Spleen (tissue), 11 donors: ENCODE results near the gene STEAP3. TPM values are rescaled to one million over a fixed set of nuclear protein-coding genes. Genes with fewer than 3 reads are reported as not detected.

Experiments used
- DNase-seq: peaks from one replicate; pipeline ENCODE4 v3.0.0-alpha.2; 2020
- H3K27ac ChIP-seq, 8 donors: fragments of 200-600 bp; sonication (generic) in 7 of 8; 1 replicate in 4 of 8; 2 replicates in 4 of 8; pipeline versions ENCODE4 v1.5.0 to v1.8.0; 2016 to 2021; ENCODE audit warnings: inconsistent platforms in 4 of 8, mild to moderate bottlenecking in 4 of 8, moderate library complexity in 1 of 8
- H3K27me3 ChIP-seq, 7 donors: fragments of 200-600 bp; sonication (generic) in 6 of 7; replicated peaks in 1 of 7; 1 replicate in 4 of 7; 2 replicates in 3 of 7; pipeline versions ENCODE4 v1.5.0 to v1.8.0; 2016 to 2021; ENCODE audit warnings: inconsistent platforms in 3 of 7, mild to moderate bottlenecking in 1 of 7
- H3K36me3 ChIP-seq, 6 donors: fragments of 200-600 bp; sonication (generic) in 5 of 6; 1 replicate in 4 of 6; 2 replicates in 2 of 6; pipeline versions ENCODE4 v1.5.0 to v1.8.0; 2016 to 2021; ENCODE audit warnings: inconsistent platforms in 2 of 6
- H3K4me1 ChIP-seq, 6 donors: fragments of 200-600 bp; sonication (generic) in 5 of 6; 1 replicate in 3 of 6; 2 replicates in 3 of 6; pipeline versions ENCODE4 v1.5.0 to v1.8.0; 2016 to 2021; ENCODE audit warnings: inconsistent platforms in 3 of 6
- H3K4me3 ChIP-seq, 8 donors: fragments of 200-600 bp; sonication (generic) in 7 of 8; 1 replicate in 4 of 8; 2 replicates in 4 of 8; pipeline versions ENCODE4 v1.5.0 to v1.8.0; 2016 to 2021; ENCODE audit warnings: inconsistent platforms in 4 of 8, mild to moderate bottlenecking in 4 of 8, moderate library complexity in 2 of 8
- H3K9me3 ChIP-seq, 8 donors: fragments of 200-600 bp; sonication (generic) in 7 of 8; 1 replicate in 4 of 8; 2 replicates in 4 of 8; pipeline versions ENCODE4 v1.5.0 to v1.8.0; 2016 to 2021; ENCODE audit warnings: inconsistent platforms in 4 of 8
- POLR2A ChIP-seq, 3 donors: fragments of 450-650 bp; IDR thresholded peaks; one replicate each; pipeline ENCODE4 v1.5.1; 2017; ENCODE audit warnings: antibody characterized with exemption in 3 of 3, mild to moderate bottlenecking in 1 of 3
- POLR2AphosphoS5 ChIP-seq, 3 donors: sonication (generic); formaldehyde crosslinking; IDR thresholded peaks; one replicate each; pipeline ENCODE4 v1.5.1; 2017; ENCODE audit warnings: antibody characterized with exemption in 3 of 3
- WGBS, 5 donors: extraction: QIAGEN DNeasy Blood & Tissue Kit in 3 of 5; methylation state at CpG; one replicate each; pipeline versions ENCODE4 v1.1.5 to v1.1.7; 2013 to 2018; 5-methylcytosine and 5-hydroxymethylcytosine counted together
- intact Hi-C: fragments of 100-400 bp; cut with DNase I; formaldehyde crosslinking; loops from one replicate; pipeline ENCODE4 v1.15.0; 2023; ENCODE audit warnings: low total_unique reads
- polyA plus RNA-seq, 3 donors: library from polyadenylated mRNA; stranded (reverse); fragments of 200-250 nt; gene quantifications; one replicate each; pipeline ENCODE4 v1.2.1, GENCODE V29; 2013
- total RNA-seq, 7 donors: library from RNA; depleted of rRNA in 3 of 7; stranded (reverse); fragments of >200 nt in 3 of 7; fragmentation: NEBNext Ultra II Directional in 4 of 7; extraction: Animal tissue kit (Norgen Biotek cat#: 25700) in 4 of 7; gene quantifications; one replicate each; pipeline versions ENCODE4 v1.1.0 to v1.2.1, GENCODE V29; 2016 to 2021
- TF ChIP-seq, protein P1 (sequence below), 11 experiments: fragments of 200-600 bp in 7 of 11; fragments of 450-650 bp in 4 of 11; sonication (generic) in 4 of 11; IDR thresholded peaks in 8 of 11; conservative IDR thresholded peaks in 3 of 11; 1 replicate in 7 of 11; 2 replicates in 4 of 11; pipeline versions ENCODE4 v1.4.0 to v1.8.0; 2016 to 2021; ENCODE audit warnings: antibody characterized with exemption in 11 of 11, inconsistent platforms in 4 of 11, mild to moderate bottlenecking in 1 of 11
- donor health status: healthy with polysubstance abuse.
- donor health status: DM: no; HTN: no; CAD: no; lungs with moderate emphysema.
- donor health status: DM: no; HTN: no; CAD: no.
- donor health status: Bipolar disorder and iron deficiency.
- donor health status: healthy.
- donor health status: DM: no; HTN: no; CAD: no.
- donor health status: DM: yes; HTN: yes; CAD: no.

The STEAP3 gene
- total and polyA plus RNA-seq, 10 donors, result 0.26 to 3.6 (median 1.5) TPM

DNA sequence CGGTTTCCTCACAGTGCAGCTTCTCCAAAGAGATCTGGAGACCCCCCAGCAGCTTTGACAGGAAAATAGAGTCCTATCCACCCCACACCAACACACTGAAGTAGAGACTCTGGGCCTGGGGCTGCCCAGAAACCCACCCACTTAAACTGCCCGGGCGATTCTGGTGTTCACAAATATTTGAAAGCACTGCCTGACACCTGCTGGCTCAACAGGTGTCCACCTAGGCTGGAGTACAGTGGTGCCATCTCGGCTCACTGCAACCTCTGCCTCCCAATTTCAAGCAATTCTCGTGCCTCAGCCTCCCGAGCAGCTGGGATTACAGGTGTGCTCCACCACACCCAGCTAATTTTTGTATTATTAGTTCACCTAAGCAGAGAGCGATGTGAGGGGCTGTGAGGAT lies 5.3 kb downstream of the STEAP3 start:
- no peak overlapping the region for H3K27ac ChIP-seq
- no peak for DNase-seq
- WGBS, 5 donors, result 88 to 94% (median 90%) methylated on average over 7 of the region's 7 CpGs
- peaks cover 0 to 33% (median 8%) of the 10 kb centered on the region in 7 donors for H3K27me3 ChIP-seq
- TF ChIP-seq, protein P1, sequence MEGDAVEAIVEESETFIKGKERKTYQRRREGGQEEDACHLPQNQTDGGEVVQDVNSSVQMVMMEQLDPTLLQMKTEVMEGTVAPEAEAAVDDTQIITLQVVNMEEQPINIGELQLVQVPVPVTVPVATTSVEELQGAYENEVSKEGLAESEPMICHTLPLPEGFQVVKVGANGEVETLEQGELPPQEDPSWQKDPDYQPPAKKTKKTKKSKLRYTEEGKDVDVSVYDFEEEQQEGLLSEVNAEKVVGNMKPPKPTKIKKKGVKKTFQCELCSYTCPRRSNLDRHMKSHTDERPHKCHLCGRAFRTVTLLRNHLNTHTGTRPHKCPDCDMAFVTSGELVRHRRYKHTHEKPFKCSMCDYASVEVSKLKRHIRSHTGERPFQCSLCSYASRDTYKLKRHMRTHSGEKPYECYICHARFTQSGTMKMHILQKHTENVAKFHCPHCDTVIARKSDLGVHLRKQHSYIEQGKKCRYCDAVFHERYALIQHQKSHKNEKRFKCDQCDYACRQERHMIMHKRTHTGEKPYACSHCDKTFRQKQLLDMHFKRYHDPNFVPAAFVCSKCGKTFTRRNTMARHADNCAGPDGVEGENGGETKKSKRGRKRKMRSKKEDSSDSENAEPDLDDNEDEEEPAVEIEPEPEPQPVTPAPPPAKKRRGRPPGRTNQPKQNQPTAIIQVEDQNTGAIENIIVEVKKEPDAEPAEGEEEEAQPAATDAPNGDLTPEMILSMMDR (IDR thresholded peaks at IDR 0.05 in 8 of 11, conservative IDR thresholded peaks at IDR 0.05 in 3 of 11), result no peak
- no peak for TF ChIP-seq POLR2A (IDR thresholded peaks at IDR 0.05)
- no peak for TF ChIP-seq POLR2AphosphoS5 (IDR thresholded peaks at IDR 0.05)
- intact Hi-C loops, result no loop called here
- peaks cover 0 to 15% (median 10%) of the 10 kb centered on the region in 6 donors for H3K4me1 ChIP-seq
- H3K36me3 ChIP-seq, result no peaks in the 10 kb centered on the region
- H3K4me3 ChIP-seq, result no peak overlapping the region
- no peaks in the 10 kb centered on the region for H3K9me3 ChIP-seq

DNA sequence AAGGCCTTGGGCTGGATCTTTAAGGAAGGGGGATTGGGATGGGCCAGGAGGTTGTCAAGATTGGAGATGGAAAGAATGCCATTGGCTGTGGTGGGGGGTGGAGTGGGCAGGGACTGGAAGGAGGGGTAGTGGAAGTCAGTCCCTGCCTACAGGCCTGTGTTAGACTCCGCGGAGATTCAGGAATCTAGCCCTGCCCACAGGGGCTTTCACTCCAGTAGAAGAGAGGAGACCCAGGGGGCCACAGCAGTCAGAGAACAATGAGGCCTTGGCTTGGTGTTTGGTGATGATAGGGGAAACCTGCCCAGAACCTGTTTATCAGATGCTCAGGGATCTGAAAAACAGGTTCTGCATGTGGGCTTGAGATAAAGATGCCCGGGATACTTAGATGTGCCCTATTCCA lies 6.1 kb downstream of the STEAP3 start:
- Histone ChIP-seq H3K36me3 (no peaks in the 10 kb centered on the region), H3K4me1 (peaks cover 0 to 8% (median 3%) of the 10 kb centered on the region in 6 donors), H3K27ac (no peak overlapping the region), H3K9me3 (no peaks in the 10 kb centered on the region), H3K27me3 (peaks cover 0 to 25% (median under 1%) of the 10 kb centered on the region in 7 donors), H3K4me3 (no peak overlapping the region)
- DNase-seq, result no peak
- 92 to 98% (median 96%) methylated on average over 3 of the region's 3 CpGs for WGBS, 5 donors
- TF ChIP-seq POLR2A (IDR thresholded peaks at IDR 0.05) (no peak), POLR2AphosphoS5 (IDR thresholded peaks at IDR 0.05) (no peak)
- TF ChIP-seq, protein P1 (IDR thresholded peaks at IDR 0.05 in 8 of 11, conservative IDR thresholded peaks at IDR 0.05 in 3 of 11), result no peak
- intact Hi-C loops, result no loop called here

DNA sequence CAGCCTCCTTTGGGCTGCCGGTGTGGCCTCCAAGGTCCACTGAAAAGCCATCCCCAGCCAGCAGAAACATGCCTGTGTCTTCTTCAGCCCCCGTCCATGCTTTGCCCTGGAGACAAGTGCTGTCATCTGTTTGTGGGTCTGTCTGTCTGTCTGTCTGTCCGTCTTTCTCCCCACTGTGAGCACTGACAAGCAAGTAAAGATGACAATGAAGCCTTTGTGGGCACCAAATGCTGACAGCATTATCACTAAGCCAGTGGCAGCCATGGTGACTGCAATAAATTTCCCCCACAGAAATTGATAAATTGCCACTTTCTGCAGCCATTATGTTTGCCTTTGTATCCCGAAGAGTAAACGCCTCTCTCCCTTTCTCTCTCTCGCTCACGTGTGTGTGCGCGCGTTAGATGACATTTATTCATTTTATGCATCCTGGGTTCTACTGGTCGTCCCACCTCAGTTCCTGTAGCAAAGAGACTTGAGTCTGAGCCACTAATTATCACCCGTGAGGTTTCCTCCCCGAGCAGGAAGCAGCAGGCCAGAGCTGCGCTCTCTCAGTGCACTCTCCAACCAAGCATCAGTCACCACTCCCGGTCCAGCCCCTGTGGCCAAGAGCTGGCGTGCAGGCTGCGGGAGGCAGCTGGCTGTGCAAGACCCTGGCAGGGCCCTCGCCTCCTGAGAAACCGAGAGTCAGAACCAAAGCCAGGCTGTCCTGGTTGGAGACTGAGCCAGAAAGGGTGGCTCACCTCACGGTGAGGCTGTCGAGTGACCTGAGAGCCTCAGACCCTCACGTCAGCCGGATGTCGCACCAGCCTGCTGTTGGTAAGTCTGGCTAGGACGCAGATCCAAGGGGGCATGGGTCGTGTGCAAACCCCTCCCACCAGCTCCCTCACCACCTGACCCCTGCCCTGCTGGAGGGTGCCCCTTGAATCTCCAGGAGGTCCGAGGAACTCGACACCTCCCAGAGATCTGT lies 6.9 kb downstream of the STEAP3 start:
- WGBS, 5 donors, result 79 to 83% (median 81%) methylated on average over 22 to 28 of the region's 28 CpGs
- H3K9me3 ChIP-seq, result no peaks in the 10 kb centered on the region
- no peak for DNase-seq
- no peaks in the 10 kb centered on the region for H3K4me1 ChIP-seq
- intact Hi-C loops, result no loop called here
- TF ChIP-seq POLR2AphosphoS5 (IDR thresholded peaks at IDR 0.05) (no peak), POLR2A (IDR thresholded peaks at IDR 0.05) (no peak)
- TF ChIP-seq, protein P1 (IDR thresholded peaks at IDR 0.05 in 8 of 11, conservative IDR thresholded peaks at IDR 0.05 in 3 of 11), result no peak
- H3K27me3 ChIP-seq, result peaks cover 0 to 17% (median 0%) of the 10 kb centered on the region in 7 donors
- no peak overlapping the region for H3K27ac ChIP-seq
- H3K4me3 ChIP-seq, result no peak overlapping the region
- H3K36me3 ChIP-seq, result no peaks in the 10 kb centered on the region

DNA sequence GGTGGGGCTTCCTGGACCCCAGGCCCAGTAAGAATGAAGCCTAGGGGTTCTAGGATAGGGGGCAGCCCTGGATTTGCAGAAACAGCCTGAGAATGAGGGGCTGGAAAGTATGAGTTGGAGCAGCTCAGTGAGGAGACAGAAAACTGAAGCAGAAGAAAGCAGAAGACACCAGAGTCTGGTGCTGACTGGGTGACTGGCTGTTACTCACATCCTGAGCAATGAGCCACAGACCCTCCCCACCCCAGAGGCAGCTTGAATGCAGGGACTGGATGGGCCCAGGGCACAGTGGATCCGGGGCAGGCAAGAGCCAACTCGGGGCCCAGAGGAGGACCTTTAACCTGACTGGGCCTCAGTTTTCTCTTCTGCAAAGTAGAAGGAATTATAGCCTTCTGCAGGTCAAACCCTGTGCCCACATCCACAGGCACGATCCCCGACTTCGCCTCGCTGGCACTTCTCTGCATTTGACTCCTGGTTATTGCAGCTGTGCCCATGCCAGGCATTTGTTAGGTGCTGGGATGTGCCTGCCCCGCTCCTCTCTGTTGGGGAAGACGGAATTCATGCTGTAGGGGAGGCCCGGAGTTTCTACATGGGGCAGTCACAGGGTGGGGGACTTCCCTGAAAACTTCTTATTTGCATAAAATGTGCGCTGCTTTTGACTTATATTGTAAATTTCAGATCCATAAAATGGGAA lies 8.5 kb downstream of the STEAP3 start:
- Histone ChIP-seq H3K36me3 (no peaks in the 10 kb centered on the region), H3K4me3 (no peak overlapping the region), H3K4me1 (no peaks in the 10 kb centered on the region), H3K9me3 (no peaks in the 10 kb centered on the region), H3K27me3 (peaks cover 0 to 14% (median 0%) of the 10 kb centered on the region in 7 donors), H3K27ac (no peak overlapping the region)
- no peak for DNase-seq
- 82 to 88% (median 84%) methylated on average over 10 of the region's 10 CpGs for WGBS, 5 donors
- intact Hi-C loops, result no loop called here
- TF ChIP-seq POLR2AphosphoS5 (IDR thresholded peaks at IDR 0.05) (no peak), POLR2A (IDR thresholded peaks at IDR 0.05) (no peak)
- TF ChIP-seq, protein P1 (IDR thresholded peaks at IDR 0.05 in 8 of 11, conservative IDR thresholded peaks at IDR 0.05 in 3 of 11), result no peak
